Neural cell (in vitro differentiated cells): ENCODE results near the gene SIGLEC9. TPM values are rescaled to one million over a fixed set of nuclear protein-coding genes. Genes with fewer than 3 reads are reported as not detected.

ENCODE experiments used
- H2AFZ ChIP-seq: fragments of 200-600, 300-800 bp; sonication (generic), shearing (Covaris generic); 2 replicates; pipeline ENCODE4 v1.6.0; 2014; ENCODE audit warnings: low read depth, mild to moderate bottlenecking, antibody characterized with exemption, low read length, moderate library complexity
- H3F3A ChIP-seq: fragments of 200-600 bp; shearing (Covaris generic); 2 replicates; pipeline ENCODE4 v1.6.1; 2016; ENCODE audit warnings: mild to moderate bottlenecking, moderate library complexity, mixed read lengths, antibody characterized with exemption, low read length; ENCODE audit not compliant: insufficient read depth, poor library complexity, severe bottlenecking
- H3K27ac ChIP-seq: fragments of 200-600, 300-800 bp; sonication (generic), shearing (Covaris generic); 2 replicates; pipeline ENCODE4 v1.5.1; 2014; ENCODE audit warnings: mild to moderate bottlenecking, low read length, moderate library complexity
- H3K27me3 ChIP-seq: fragments of 300-800, 200-600 bp; sonication (generic), shearing (Covaris generic); 2 replicates; pipeline ENCODE4 v1.6.0; 2014; ENCODE audit warnings: mild to moderate bottlenecking, low read depth, low read length, moderate library complexity; ENCODE audit not compliant: insufficient read depth
- H3K36me3 ChIP-seq: fragments of 300-800, 200-600 bp; sonication (generic), shearing (Covaris generic); 2 replicates; pipeline ENCODE4 v1.5.1; 2014; ENCODE audit warnings: mild to moderate bottlenecking, antibody characterized with exemption, low read length, moderate library complexity; ENCODE audit not compliant: insufficient read depth
- H3K4me2 ChIP-seq: fragments of 300-800, 200-600 bp; sonication (generic), shearing (Covaris generic); 2 replicates; pipeline ENCODE4 v1.6.0; 2014; ENCODE audit warnings: mild to moderate bottlenecking, low read length
- H3K4me3 ChIP-seq: fragments of 300-800, 200-600 bp; sonication (generic), shearing (Covaris generic); 2 replicates; pipeline ENCODE4 v1.5.1; 2014; ENCODE audit warnings: mild to moderate bottlenecking, low read length, moderate library complexity
- H3K79me2 ChIP-seq: fragments of 200-600 bp; shearing (Covaris generic); replicated peaks from 2 replicates; pipeline ENCODE4 v1.6.0; 2014; ENCODE audit warnings: mild to moderate bottlenecking, low read length, moderate library complexity; ENCODE audit not compliant: insufficient read depth
- H3K9ac ChIP-seq: fragments of 300-800, 200-600 bp; sonication (generic), shearing (Covaris generic); 2 replicates; pipeline ENCODE4 v1.6.1; 2016; ENCODE audit warnings: mild to moderate bottlenecking, low read length, mixed read lengths
- H3K9me2 ChIP-seq: fragments of 200-600 bp; shearing (Covaris generic); 2 replicates; pipeline ENCODE4 v1.6.1; 2016; ENCODE audit warnings: mild to moderate bottlenecking, low read length, mixed read lengths; ENCODE audit not compliant: insufficient read depth
- H3K9me3 ChIP-seq: fragments of 200-600, 300-800 bp; sonication (generic), shearing (Covaris generic); 2 replicates; pipeline ENCODE4 v1.6.1; 2016; ENCODE audit warnings: mild to moderate bottlenecking, mixed run types, low read length, moderate library complexity, mixed read lengths
- H4K20me1 ChIP-seq: fragments of 200-600 bp; shearing (Covaris generic); 2 replicates; pipeline ENCODE4 v1.6.1; 2016; ENCODE audit warnings: mild to moderate bottlenecking, mixed run types; ENCODE audit not compliant: insufficient read depth
- EP300 ChIP-seq: fragments of 450-650 bp; conservative IDR thresholded peaks from 2 replicates; pipeline ENCODE4 v1.6.1; 2014; ENCODE audit warnings: antibody characterized with exemption, mild to moderate bottlenecking, moderate library complexity; ENCODE audit not compliant: poor library complexity, severe bottlenecking
- EZH2 ChIP-seq: fragments of 200-600, 300-800 bp; shearing (Covaris generic), sonication (generic); IDR thresholded peaks from 2 replicates; pipeline ENCODE4 v1.6.1; 2014; ENCODE audit warnings: antibody characterized with exemption, low read length, borderline replicate concordance, mild to moderate bottlenecking; ENCODE audit not compliant: insufficient read depth, poor library complexity, severe bottlenecking
- MXI1 ChIP-seq: fragments of 450-650 bp; conservative IDR thresholded peaks from 2 replicates; pipeline ENCODE4 v1.6.1; 2014; ENCODE audit warnings: antibody characterized with exemption, mild to moderate bottlenecking; ENCODE audit not compliant: poor library complexity, severe bottlenecking
- POLR2AphosphoS5 ChIP-seq: IDR thresholded peaks from 2 replicates; pipeline ENCODE4 v1.6.1; 2012
- RAD21 ChIP-seq: fragments of 450-650 bp; conservative IDR thresholded peaks from 2 replicates; pipeline ENCODE4 v1.6.1; 2014; ENCODE audit warnings: antibody characterized with exemption, mild to moderate bottlenecking, moderate library complexity
- SMC3 ChIP-seq: fragments of 450-650 bp; conservative IDR thresholded peaks from 2 replicates; pipeline ENCODE4 v1.6.1; 2014; ENCODE audit warnings: antibody characterized with exemption, mild to moderate bottlenecking, moderate library complexity; ENCODE audit not compliant: poor library complexity
- TAF1 ChIP-seq: IDR thresholded peaks from 2 replicates; pipeline ENCODE4 v1.6.1; 2012; ENCODE audit warnings: low read depth
- polyA plus RNA-seq: library from polyadenylated mRNA; depleted of rRNA; stranded (reverse); fragments of >200 nt; gene quantifications from 2 replicates; pipeline ENCODE4 v1.2.3, GENCODE V29; 2014
- TF ChIP-seq, protein P1 (sequence below): IDR thresholded peaks from 2 replicates; pipeline ENCODE4 v1.6.1; 2012; ENCODE audit warnings: borderline replicate concordance
- TF ChIP-seq, protein P2 (sequence below): fragments of 450-650 bp; IDR thresholded peaks from 2 replicates; pipeline ENCODE4 v1.5.1; 2014; ENCODE audit warnings: antibody characterized with exemption, mild to moderate bottlenecking, moderate library complexity; ENCODE audit not compliant: poor library complexity, severe bottlenecking

SIGLEC9 gene
- polyA plus RNA-seq, 1 donor from 2014 or later: not detected

DNA sequence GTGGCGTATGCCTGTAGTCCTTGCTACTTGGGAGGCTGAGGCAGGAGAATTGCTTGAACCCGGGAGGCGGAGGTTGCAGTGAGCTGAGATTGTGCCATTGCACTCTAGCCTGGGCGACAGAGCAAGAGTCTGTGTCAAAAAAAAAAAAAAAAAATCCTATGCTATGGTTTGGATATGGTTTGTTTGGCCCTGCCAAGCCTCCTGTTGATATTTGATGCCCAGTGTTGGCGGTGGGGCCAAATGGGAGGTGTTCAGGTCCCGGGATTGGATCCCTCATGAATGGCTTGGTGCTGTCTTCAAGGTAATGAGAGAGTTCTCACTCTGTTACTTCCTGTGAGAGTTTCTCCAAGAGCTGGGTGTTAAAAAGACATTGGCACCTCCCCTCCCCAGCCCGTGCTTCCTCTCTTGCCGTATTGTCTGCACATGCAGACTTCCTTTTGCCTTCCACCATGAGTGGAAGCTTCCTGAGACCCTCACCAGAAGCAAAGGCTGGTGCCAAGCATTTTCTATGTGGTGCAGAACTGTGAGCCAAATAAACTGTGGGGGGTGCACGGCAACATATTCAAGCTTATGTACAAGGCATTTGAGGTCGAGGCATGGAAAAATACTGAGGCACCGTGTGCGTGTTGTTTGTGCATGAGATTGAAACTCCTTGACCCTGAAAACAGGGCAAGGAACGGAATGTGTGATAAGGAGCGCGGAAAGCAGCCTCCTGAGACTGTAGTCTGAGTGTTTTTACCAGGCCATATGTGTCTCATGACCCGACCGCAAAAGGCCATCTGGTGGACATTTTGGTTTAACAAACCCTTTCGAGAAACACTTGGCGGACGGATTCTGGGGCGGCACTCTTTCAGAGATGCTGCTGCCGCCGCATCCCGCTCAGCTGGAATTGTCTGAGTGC is 7.3 kb downstream of the SIGLEC9 start:
- Histone ChIP-seq H4K20me1 (no peaks in the 10 kb centered on the region), H2AFZ (no peak overlapping the region), H3K9ac (no peak overlapping the region), H3K4me2 (no peak overlapping the region), H3K9me3 (no peaks in the 10 kb centered on the region), H3K9me2 (no peaks in the 10 kb centered on the region), H3K27me3 (no peaks in the 10 kb centered on the region), H3K4me3 (no peak overlapping the region), H3K27ac (no peak overlapping the region), H3F3A (no peaks in the 10 kb centered on the region), H3K36me3 (no peaks in the 10 kb centered on the region), H3K79me2 (no peaks in the 10 kb centered on the region)
- no peak for TF ChIP-seq SMC3
- no peak for TF ChIP-seq EZH2
- TF ChIP-seq, protein P1, sequence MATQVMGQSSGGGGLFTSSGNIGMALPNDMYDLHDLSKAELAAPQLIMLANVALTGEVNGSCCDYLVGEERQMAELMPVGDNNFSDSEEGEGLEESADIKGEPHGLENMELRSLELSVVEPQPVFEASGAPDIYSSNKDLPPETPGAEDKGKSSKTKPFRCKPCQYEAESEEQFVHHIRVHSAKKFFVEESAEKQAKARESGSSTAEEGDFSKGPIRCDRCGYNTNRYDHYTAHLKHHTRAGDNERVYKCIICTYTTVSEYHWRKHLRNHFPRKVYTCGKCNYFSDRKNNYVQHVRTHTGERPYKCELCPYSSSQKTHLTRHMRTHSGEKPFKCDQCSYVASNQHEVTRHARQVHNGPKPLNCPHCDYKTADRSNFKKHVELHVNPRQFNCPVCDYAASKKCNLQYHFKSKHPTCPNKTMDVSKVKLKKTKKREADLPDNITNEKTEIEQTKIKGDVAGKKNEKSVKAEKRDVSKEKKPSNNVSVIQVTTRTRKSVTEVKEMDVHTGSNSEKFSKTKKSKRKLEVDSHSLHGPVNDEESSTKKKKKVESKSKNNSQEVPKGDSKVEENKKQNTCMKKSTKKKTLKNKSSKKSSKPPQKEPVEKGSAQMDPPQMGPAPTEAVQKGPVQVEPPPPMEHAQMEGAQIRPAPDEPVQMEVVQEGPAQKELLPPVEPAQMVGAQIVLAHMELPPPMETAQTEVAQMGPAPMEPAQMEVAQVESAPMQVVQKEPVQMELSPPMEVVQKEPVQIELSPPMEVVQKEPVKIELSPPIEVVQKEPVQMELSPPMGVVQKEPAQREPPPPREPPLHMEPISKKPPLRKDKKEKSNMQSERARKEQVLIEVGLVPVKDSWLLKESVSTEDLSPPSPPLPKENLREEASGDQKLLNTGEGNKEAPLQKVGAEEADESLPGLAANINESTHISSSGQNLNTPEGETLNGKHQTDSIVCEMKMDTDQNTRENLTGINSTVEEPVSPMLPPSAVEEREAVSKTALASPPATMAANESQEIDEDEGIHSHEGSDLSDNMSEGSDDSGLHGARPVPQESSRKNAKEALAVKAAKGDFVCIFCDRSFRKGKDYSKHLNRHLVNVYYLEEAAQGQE: no peak
- TF ChIP-seq, protein P2, sequence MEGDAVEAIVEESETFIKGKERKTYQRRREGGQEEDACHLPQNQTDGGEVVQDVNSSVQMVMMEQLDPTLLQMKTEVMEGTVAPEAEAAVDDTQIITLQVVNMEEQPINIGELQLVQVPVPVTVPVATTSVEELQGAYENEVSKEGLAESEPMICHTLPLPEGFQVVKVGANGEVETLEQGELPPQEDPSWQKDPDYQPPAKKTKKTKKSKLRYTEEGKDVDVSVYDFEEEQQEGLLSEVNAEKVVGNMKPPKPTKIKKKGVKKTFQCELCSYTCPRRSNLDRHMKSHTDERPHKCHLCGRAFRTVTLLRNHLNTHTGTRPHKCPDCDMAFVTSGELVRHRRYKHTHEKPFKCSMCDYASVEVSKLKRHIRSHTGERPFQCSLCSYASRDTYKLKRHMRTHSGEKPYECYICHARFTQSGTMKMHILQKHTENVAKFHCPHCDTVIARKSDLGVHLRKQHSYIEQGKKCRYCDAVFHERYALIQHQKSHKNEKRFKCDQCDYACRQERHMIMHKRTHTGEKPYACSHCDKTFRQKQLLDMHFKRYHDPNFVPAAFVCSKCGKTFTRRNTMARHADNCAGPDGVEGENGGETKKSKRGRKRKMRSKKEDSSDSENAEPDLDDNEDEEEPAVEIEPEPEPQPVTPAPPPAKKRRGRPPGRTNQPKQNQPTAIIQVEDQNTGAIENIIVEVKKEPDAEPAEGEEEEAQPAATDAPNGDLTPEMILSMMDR: no peak
- no peak for TF ChIP-seq POLR2AphosphoS5
- no peak for TF ChIP-seq TAF1
- TF ChIP-seq MXI1: no peak
- TF ChIP-seq RAD21: no peak
- no peak for TF ChIP-seq EP300

DNA sequence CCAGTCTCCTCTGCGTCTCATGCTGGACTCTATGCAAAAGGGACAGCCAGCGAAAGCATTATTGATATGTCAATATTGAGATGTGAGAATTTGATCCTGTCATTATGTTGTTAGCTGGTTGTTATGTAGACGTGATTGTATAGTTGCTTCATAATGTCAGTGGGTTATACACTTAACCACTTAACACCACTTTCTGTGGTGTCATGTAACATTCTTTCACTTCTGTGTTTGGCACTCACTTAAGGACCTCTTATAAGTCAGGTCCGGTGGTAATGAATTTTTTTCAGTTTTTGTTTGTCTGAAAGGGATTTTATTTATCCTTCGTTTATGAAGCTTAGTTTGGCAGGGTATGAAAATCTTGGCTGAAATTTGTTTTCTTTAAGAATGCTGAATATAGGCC is 10.3 kb downstream of the SIGLEC9 start:
- H3K4me2 ChIP-seq: no peak overlapping the region
- no peak overlapping the region for H2AFZ ChIP-seq
- H3F3A ChIP-seq: no peaks in the 10 kb centered on the region
- H3K27ac ChIP-seq: no peak overlapping the region
- no peaks in the 10 kb centered on the region for H3K27me3 ChIP-seq
- no peaks in the 10 kb centered on the region for H3K9me2 ChIP-seq
- no peaks in the 10 kb centered on the region for H3K36me3 ChIP-seq
- TF ChIP-seq MXI1: no peak
- H4K20me1 ChIP-seq: no peaks in the 10 kb centered on the region
- no peak overlapping the region for H3K9ac ChIP-seq
- H3K9me3 ChIP-seq: no peaks in the 10 kb centered on the region
- no peaks in the 10 kb centered on the region for H3K79me2 ChIP-seq
- no peak overlapping the region for H3K4me3 ChIP-seq
